ENCODE measurements around the gene SMIM5.
A peak's percentile ranks its signal among the peaks of the same experiment; 100 is the strongest.
"Not testable (repeated sequence)": the region's sequence is repeated elsewhere in the genome, so short reads cannot be mapped to it uniquely, and the experiment has no call there.

The SMIM5 gene

DNA sequence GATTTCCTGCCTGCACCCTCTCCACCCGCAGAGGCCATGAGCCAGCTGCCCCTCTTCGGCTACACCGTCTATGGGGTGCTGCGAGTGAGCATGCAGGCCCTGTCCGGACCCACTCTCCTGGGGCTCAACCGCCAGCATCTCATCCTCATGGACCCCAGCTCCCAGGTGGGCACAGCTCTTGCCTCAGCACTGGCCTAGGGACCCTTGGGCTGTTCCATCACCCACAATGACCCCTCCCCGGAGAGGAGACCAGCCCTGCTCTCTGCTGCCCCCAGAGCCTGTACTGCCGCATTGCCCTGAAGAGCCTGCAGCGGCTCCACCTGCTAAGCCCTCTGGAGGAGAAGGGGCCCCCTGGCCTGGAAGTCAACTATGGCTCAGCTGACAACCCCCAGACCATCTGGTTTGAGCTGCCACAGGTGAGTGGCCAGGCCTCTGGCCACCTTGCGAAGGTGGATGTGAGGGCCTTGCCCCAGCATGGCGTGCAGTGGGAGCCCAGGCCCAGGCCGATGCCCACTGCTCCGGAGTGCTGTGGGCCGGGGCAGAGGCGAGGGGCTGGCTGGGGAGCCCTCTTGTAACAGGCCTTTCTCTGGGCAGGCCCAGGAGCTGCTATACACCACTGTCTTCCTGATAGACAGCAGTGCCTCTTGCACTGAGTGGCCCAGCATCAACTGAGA is 7.3 kb upstream of the SMIM5 start:
- no peak for DNase-seq (ENCODE audit: low spot score)

GRCh38 chr17:75626496-75627038 is 6.7 kb upstream of the SMIM5 start:
- no peak for DNase-seq (ENCODE audit: low spot score)

DNA sequence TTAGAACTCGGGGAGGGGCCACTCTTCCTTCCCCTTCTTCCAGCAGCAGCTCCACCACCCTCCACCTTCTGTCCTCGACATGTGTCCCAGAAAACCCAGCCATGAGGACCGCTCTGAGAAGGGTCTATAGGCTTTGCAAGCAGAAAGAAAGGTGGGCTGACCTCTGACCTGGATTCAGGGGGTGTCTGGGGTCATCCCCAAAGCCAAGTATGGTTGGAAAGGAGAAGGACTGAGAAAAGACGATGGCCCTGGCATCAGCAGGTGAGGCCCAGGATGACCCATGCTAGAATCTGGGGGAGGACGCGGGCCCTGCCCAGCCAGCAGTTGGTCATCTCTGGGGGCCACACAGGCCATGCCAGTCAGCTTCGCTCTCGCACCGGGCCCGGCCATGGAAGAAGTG is 6.1 kb upstream of the SMIM5 start:
- no peak for DNase-seq (ENCODE audit: low spot score)

GRCh38 chr17:75628425-75628824 is 4.8 kb upstream of the SMIM5 start:
- no peak for DNase-seq (ENCODE audit: low spot score)

DNA sequence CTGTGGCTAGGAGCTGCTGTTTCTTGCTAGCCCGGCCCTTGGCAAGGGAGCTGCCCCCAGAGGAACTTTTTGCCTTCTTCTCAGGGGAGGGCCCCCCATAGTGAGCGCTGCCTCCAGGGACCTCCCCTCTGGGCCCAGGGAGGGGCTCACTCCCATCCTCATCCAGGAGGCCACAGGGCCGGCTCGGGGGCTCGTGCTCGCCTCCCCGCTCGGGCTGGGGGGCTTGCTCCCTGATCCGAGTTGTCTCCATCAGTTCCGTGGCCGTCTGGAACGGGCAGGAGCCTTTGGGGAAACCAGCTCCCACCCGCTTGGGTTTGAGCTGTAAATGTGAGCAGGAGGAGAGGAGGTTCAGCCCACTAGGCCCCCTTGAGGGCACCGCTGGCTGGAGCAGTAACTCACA is 4.1 kb upstream of the SMIM5 start:
- no peak for DNase-seq (ENCODE audit: low spot score)

- DNase-seq (ENCODE audit: low spot score): no peak
These were observed 2.9 kb upstream of the SMIM5 start for GRCh38 chr17:75630071-75630917.

DNA sequence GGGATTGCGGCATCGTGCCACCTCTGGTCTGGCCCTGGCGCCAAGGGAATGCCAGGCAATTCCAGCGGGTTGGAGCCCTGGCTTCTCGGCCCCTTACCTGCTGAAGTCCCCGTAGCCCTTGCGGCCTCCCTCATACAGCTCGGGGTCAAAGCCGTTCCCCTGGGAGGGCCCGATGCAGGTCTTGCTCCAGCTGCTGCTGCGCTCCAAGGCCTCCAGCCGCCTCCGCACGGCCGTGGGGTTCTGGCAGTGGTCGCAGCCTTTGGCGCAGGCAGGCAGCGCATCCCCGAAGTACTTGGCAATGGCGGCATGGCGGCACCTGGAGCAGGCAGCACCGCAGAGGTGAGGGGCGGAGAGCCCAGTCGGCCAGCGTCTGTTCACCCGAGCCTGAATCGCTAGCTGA is 1.9 kb upstream of the SMIM5 start:
- no peak for DNase-seq (ENCODE audit: low spot score)

DNA sequence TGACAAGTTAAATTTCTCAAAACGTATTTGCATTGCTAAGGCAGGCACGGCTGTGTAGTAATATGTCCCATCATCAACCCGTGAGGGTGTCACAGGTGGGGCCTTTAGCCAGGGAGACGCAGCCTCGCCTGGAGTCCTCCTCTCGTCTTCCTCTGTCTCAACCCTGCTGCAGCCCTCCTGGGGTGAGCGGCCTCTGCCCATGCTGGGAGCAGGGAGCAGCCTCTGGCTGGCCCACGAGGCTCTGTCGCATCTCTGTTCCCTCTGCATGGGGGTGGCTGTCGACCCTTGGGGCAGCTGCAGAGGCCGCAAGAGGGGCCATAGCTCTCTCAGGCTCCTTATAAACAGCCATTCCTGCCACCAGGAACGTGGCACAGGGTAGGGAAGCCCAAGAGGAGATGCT is 806 bp upstream of the SMIM5 start:
- no peak for DNase-seq (ENCODE audit: low spot score)

GRCh38 chr17:75633486-75634375 is 497 bp downstream of the SMIM5 start:
- DNase-seq (ENCODE audit: low spot score): peak; percentile 88

DNA sequence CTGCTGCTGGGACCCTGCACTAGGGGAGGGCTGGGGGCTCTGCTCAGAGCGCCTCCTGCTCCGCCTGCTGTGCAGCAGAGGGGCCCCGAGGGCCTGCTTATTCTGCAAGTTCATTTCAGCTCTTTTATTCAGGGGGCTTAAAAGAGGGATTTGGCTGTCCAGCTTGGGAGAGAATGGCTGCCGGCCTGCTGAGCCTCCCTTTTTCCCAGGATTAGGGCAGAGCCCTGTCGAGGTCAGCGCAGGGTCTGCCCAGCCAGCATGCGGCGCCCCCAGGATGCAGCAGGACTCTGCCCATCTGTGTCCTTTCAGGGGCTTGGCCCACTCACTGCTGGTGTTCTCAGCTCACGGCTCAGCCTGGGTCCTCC is 1.1 kb downstream of the SMIM5 start:
- DNase-seq (ENCODE audit: low spot score): no peak

- DNase-seq (ENCODE audit: low spot score): no peak
These were observed 1.7 kb downstream of the SMIM5 start for GRCh38 chr17:75634754-75635609.

GRCh38 chr17:75635610-75636202 is 2.5 kb downstream of the SMIM5 start:
- peak; percentile 74 for DNase-seq (ENCODE audit: low spot score)

GRCh38 chr17:75636381-75637142 is 3.3 kb downstream of the SMIM5 start:
- no peak for DNase-seq (ENCODE audit: low spot score)

GRCh38 chr17:75637143-75637538 is 3.9 kb downstream of the SMIM5 start:
- DNase-seq (ENCODE audit: low spot score): peak; percentile 69

DNA sequence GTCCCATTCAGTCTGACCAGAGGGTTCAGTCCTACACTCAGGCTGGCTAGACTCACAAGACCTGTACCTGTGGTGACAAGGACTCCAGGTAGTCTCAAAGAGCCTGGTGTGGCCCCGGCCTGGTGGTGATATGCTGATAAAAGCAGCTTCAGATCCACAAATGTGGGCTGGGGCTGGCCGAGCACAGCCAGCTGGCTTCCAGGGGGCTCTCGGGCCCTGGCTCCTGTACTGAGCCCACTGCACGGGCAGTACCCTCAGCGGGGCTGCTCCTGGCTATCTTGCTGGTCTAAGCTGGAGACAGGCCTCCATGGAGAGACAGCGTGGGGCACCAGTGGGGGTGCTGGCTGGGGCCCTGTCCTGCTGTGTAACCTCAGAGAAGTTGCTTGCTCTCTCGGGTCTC is 4.3 kb downstream of the SMIM5 start:
- DNase-seq (ENCODE audit: low spot score): no peak

- not testable (repeated sequence) for DNase-seq (ENCODE audit: low spot score)
These were observed 4.8 kb downstream of the SMIM5 start for GRCh38 chr17:75638039-75638438.

DNA sequence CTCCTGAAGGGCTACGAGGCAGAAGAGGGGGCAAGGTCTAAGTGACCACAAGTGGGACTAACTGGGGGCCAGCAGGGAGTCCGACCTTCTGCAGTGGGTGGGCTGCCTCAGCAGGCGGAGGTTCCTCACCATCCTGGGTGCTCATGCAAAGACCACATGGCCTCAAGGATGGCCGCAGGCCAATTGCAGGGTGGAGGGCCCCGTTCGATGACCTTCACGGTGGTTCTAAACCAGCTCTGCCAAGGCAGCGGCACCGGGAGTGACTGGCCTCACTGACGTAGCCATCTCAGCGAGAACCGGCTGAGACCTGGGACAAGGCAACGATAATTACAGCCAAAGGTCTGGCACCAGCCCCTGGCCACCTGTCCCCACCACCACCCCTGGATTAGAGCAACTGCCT is 5.7 kb downstream of the SMIM5 start:
- DNase-seq (ENCODE audit: low spot score): no peak

- no peak for DNase-seq (ENCODE audit: low spot score)
These were observed 6.1 kb downstream of the SMIM5 start for GRCh38 chr17:75639327-75639726.

DNA sequence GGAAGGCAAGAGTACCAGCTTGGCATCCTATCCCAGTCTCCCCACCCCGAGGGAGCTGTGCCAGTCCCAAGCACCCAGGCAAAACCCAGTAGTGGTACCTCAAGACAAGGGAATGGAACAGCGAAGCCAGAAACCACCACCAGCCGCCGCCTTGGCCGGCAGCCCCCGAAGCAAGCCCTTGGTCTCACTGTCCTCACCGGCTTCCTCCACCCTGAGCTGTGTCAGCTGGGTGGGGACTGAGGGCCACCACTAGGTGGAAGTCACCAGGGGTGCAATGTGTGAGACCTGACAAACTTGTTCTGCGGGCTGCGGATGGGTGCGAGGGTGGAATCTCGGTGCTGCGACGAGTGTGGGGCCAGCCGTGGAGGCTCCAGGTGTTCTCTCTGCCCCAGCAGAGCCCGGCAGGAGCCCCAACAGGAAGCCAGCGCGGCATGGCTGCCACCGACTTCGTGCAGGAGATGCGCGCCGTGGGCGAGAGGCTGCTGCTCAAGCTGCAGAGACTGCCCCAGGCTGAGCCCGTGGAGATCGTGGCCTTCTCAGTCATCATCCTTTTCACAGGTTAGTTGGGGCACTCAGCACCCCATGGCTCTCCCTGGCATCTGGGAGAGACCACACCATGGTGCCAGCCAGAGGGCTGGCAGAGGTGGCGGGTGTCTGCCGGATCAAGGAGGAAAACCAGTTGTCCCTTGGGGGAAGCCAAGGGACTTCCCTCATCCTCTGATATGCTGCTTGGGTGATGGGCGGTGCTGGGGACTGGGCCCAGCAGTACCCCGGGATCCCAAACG is 6.7 kb downstream of the SMIM5 start:
- no peak for DNase-seq (ENCODE audit: low spot score)
